Chondrocyte (in vitro differentiated cells): ENCODE data around the gene SNX25. TPM values are rescaled to one million over a fixed set of nuclear protein-coding genes. Genes with fewer than 3 reads are reported as not detected.

Source experiments
- DNase-seq: peaks from one replicate; pipeline ENCODE4 v3.0.0; 2021; ENCODE audit warnings: mixed read lengths, low spot score
- H3K27ac Mint-ChIP-seq: one replicate; pipeline ENCODE4 v1.8.0; 2021; ENCODE audit warnings: mild to moderate bottlenecking, moderate library complexity, mixed read lengths; ENCODE audit not compliant: unreplicated experiment
- H3K27me3 Mint-ChIP-seq: 2 replicates; pipeline ENCODE4 v1.8.0; 2021; ENCODE audit warnings: low read depth, mixed read lengths
- H3K36me3 Mint-ChIP-seq: 2 replicates; pipeline ENCODE4 v1.8.0; 2021; ENCODE audit warnings: low read depth, mixed read lengths
- H3K4me1 Mint-ChIP-seq: 2 replicates; pipeline ENCODE4 v1.8.0; 2021; ENCODE audit warnings: low read depth, mild to moderate bottlenecking, mixed read lengths
- H3K4me3 Mint-ChIP-seq: one replicate; pipeline ENCODE4 v1.8.0; 2021; ENCODE audit warnings: mild to moderate bottlenecking, moderate library complexity, mixed read lengths; ENCODE audit not compliant: unreplicated experiment
- H3K9me3 Mint-ChIP-seq: 2 replicates; pipeline ENCODE4 v1.8.0; 2021; ENCODE audit warnings: low read depth, mixed read lengths
- total RNA-seq: library from RNA; stranded (reverse); gene quantifications from 3 replicates; pipeline ENCODE4 v1.2.1, GENCODE V29; 2021
- TF ChIP-seq, protein P1 (sequence below): fragments of 200-600 bp; sonication (generic); IDR thresholded peaks from 2 replicates; pipeline ENCODE4 v1.5.0; 2021; ENCODE audit warnings: antibody characterized with exemption, mild to moderate bottlenecking, moderate library complexity

SNX25 gene
- total RNA-seq, 1 donor from 2014 or later, result 53.6 TPM

DNA sequence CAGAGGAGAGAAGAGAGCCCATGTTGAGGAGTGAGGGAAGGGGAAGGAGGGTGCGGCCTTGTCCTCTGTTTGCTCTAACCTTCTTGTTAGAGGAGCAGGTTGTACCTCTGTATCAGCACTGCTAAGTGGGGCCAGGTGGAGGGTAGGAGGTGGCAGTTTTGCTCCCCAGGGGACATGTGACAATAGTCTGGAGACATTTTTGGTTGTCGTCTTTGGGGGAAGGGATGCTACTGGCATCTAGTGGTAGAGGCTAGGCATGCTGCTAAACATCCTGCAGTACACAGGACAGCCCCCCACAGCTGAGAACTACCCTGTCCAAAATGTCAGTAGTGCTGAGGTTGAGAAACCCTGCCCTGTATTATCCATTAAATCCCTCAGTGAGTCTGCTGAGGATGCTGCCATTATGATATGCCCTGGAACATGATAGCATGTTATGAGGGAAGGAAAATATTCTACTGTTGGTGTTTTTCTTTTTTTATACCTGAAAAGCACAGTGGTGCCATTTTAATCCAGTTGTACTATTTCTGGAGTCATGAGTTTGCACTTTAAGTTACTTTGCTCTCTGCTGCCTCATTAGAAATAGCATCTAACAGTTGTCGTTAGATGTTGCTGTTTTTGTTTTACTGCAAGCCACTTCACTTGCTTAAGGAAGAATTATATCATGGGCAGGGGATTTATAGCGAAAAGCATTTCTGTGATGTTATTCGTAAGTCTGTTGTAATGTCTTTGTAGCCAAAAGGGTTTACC lies 95.7 kb downstream of the SNX25 start:
- H3K9me3 Mint-ChIP-seq, result no peaks in the 10 kb centered on the region
- TF ChIP-seq, protein P1, sequence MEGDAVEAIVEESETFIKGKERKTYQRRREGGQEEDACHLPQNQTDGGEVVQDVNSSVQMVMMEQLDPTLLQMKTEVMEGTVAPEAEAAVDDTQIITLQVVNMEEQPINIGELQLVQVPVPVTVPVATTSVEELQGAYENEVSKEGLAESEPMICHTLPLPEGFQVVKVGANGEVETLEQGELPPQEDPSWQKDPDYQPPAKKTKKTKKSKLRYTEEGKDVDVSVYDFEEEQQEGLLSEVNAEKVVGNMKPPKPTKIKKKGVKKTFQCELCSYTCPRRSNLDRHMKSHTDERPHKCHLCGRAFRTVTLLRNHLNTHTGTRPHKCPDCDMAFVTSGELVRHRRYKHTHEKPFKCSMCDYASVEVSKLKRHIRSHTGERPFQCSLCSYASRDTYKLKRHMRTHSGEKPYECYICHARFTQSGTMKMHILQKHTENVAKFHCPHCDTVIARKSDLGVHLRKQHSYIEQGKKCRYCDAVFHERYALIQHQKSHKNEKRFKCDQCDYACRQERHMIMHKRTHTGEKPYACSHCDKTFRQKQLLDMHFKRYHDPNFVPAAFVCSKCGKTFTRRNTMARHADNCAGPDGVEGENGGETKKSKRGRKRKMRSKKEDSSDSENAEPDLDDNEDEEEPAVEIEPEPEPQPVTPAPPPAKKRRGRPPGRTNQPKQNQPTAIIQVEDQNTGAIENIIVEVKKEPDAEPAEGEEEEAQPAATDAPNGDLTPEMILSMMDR, result peak; percentile 75
- no peak overlapping the region for H3K4me3 Mint-ChIP-seq
- H3K4me1 Mint-ChIP-seq, result peaks cover 37% of the 10 kb centered on the region
- DNase-seq, result no peak
- peak overlapping the region; percentile 83 for H3K27ac Mint-ChIP-seq
- no peaks in the 10 kb centered on the region for H3K27me3 Mint-ChIP-seq
- peaks cover 22% of the 10 kb centered on the region for H3K36me3 Mint-ChIP-seq

DNA sequence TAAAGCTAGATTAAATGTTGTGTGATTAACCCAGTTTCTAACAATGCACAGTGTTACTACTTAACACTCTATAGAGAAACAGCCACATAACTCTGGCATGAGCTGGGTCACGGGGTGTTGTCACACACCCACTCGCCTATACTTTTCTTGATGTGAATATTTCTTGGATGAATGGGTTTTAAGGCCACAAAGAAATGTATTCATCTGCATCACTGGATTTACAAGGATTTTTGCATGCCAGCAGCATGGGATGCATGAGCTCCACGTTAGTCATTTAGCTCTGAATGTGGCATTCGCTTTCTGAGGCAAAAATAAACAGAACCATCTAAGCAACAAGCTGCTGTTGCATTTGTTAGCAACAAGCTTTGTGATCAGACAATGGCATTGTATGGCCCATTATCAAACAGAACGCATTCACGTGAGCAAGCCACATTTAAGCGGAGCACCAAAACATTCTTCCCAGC lies 96.6 kb downstream of the SNX25 start:
- Mint-ChIP-seq H3K9me3 (no peaks in the 10 kb centered on the region), H3K4me3 (no peak overlapping the region), H3K27ac (peak overlapping the region; percentile 83), H3K36me3 (peaks cover 23% of the 10 kb centered on the region), H3K27me3 (no peaks in the 10 kb centered on the region), H3K4me1 (peaks cover 37% of the 10 kb centered on the region)
- TF ChIP-seq, protein P1, result no peak
- no peak for DNase-seq

DNA sequence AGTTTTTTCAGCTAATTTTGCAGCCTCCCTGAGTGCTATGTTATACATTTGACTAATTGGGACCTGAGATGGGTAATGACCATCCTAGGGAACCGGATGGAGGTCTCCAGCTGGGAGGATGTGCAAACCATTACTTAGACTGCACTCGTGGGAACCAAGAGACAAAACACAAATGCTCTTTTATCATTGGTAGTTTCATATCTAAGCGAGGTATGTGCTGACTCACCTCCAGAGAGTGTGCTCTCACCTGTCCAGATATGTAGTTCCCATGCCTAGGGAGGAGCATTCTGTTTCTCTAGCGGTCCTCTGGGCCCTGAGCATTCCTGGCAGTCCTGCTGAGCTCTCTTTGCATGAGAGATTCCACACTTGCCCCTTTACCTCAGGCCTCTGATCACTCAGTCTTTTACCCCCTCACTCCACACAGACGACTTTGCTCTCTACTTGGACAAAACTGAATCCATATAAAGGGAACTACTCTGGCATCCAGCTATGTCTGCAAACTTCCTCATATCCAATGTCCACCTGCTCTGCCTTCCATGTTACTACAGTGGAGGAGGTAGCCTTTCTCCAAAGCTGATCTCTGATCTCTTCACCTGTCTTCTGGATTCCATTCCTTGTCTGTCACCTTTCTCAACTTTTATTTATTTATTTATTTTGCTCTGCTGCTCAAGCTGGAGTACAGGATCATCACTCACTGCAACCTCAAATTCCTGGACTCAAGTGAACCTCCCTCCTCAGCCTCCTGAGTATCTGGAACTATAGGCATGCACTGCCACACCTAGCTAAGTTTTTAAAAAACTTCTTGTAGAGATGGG lies 97.9 kb downstream of the SNX25 start:
- Mint-ChIP-seq H3K4me3 (no peak overlapping the region), H3K27me3 (no peaks in the 10 kb centered on the region), H3K9me3 (no peaks in the 10 kb centered on the region), H3K36me3 (peaks cover 32% of the 10 kb centered on the region), H3K27ac (peak overlapping the region; percentile 83), H3K4me1 (peaks cover 37% of the 10 kb centered on the region)
- TF ChIP-seq, protein P1, result no peak
- DNase-seq, result no peak

DNA sequence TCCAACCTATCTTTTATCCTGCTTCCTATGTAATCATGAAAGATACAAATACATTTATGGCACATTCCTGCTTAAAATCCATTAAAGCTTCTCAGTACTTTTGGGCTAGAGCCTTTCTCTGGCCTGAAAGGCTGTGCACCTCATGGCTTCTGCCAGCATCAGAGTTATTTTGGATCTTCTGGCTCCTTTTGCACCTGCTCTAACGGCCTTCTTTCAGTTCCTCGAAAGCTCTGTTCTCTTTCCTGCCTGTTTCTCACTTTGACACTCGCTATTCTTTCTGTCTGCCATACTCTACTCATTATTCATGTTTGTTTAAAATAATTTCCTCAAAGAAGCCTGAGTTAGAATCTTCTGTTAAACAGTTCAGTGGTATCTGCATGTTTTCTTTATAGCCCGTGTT lies 100.4 kb downstream of the SNX25 start:
- TF ChIP-seq, protein P1, result no peak
- peaks cover 30% of the 10 kb centered on the region for H3K4me1 Mint-ChIP-seq
- H3K9me3 Mint-ChIP-seq, result no peaks in the 10 kb centered on the region
- H3K27me3 Mint-ChIP-seq, result no peaks in the 10 kb centered on the region
- H3K4me3 Mint-ChIP-seq, result no peak overlapping the region
- peaks cover 48% of the 10 kb centered on the region for H3K36me3 Mint-ChIP-seq
- H3K27ac Mint-ChIP-seq, result no peak overlapping the region
- DNase-seq, result no peak

DNA sequence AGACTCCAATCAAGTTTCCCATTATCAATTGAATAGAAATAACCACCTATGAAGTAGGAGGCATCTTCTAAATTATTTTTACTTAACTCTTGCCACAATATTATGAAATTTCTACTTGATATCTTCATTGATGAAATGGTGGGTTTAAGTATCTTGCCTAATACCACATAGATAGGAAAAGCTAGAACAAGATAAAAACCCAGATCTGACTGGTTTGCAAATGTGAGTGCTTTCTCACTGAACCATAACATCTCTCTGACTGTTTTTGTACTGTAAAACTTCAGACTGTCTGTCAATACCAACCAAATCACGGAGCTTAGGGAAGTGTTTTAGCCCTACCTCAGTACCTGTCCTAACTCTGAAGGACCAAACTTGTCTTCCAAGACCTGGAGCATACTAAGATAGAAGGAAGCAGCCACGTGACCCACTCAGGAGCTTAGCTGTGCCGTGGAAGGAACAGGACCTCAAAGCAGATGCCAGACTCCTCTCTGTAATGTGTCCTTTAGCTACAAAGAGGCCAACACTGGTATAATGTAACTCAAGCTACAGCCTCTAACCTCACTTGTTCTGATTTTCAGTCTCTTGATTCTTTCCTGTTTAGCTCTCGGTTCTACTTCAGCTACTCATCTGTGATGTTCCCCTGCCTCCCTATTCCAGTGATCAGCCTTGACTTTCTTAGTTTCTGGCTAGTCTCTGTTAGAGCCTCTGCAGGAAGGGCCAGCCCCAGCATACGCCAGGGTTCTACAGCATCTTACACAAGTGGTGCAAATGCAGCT lies 101.9 kb downstream of the SNX25 start:
- H3K9me3 Mint-ChIP-seq, result no peaks in the 10 kb centered on the region
- DNase-seq, result no peak
- peak overlapping the region; percentile 22 for H3K27ac Mint-ChIP-seq
- H3K4me1 Mint-ChIP-seq, result peaks cover 14% of the 10 kb centered on the region
- peaks cover 56% of the 10 kb centered on the region for H3K36me3 Mint-ChIP-seq
- H3K4me3 Mint-ChIP-seq, result no peak overlapping the region
- TF ChIP-seq, protein P1, result no peak
- no peaks in the 10 kb centered on the region for H3K27me3 Mint-ChIP-seq
